IMR-90 (cell line): Measurements from ENCODE around the gene HCFC1R1. TPM values are rescaled to one million over a fixed set of nuclear protein-coding genes. Genes with fewer than 3 reads are reported as not detected.

ENCODE experiments used
- ATAC-seq: fragments of 200-7000 bp; cut with Tn5 transposase; 2 replicates; pipeline ENCODE4 v1.9.1; 2020; ENCODE audit warnings: low read depth, mild to moderate bottlenecking, moderate library complexity
- BruUV-seq: library from RNA; stranded (reverse); fragments of 400-500 nt; replicated peaks from 2 replicates; lab custom pipeline; 2021; lab: Mats Ljungman, UMichigan
- CTCF ChIA-PET: fragments of 300-600 bp; formaldehyde crosslinking; extraction: SDS; loops from one replicate; lab custom pipeline; 2021; ENCODE audit warnings: antibody characterized with exemption; lab: Yijun Ruan, JAX
- POLR2A ChIA-PET: fragments of 300-600 bp; sonication (Branson Sonifier 250); formaldehyde crosslinking; loops from one replicate; lab custom pipeline; 2022; ENCODE audit warnings: antibody characterized with exemption; ENCODE audit not compliant: unreplicated experiment; lab: Charles Lee
- DNase-seq: peaks from one replicate; pipeline ENCODE4 v3.0.0; 2013
- H2AFZ ChIP-seq: replicated peaks from 2 replicates; pipeline ENCODE3; 2013; ENCODE audit warnings: low read length, mild to moderate bottlenecking; ENCODE audit not compliant: poor library complexity
- H2AK5ac ChIP-seq: 2 replicates; pipeline ENCODE4 v1.6.1; 2013; ENCODE audit warnings: low read depth, low read length, inconsistent platforms
- H2AK9ac ChIP-seq: replicated peaks from 2 replicates; pipeline ENCODE3; 2013; ENCODE audit warnings: mild to moderate bottlenecking, low read depth, low read length, moderate library complexity; ENCODE audit not compliant: poor library complexity
- H2BK120ac ChIP-seq: 2 replicates; pipeline ENCODE4 v1.6.1; 2013; ENCODE audit warnings: low read depth, low read length, inconsistent platforms
- H2BK15ac ChIP-seq: 3 replicates; pipeline ENCODE4 v1.6.1; 2013; ENCODE audit warnings: low read depth, low read length, inconsistent platforms
- H2BK20ac ChIP-seq: 2 replicates; pipeline ENCODE4 v1.6.1; 2013; ENCODE audit warnings: low read depth, mild to moderate bottlenecking, inconsistent platforms, low read length, moderate library complexity
- H2BK5ac ChIP-seq: 2 replicates; pipeline ENCODE4 v1.6.1; 2013; ENCODE audit warnings: mild to moderate bottlenecking, low read depth, low read length, inconsistent platforms; ENCODE audit not compliant: poor library complexity, severe bottlenecking
- H3K14ac ChIP-seq: replicated peaks from 2 replicates; pipeline ENCODE4 v1.6.1; 2013; ENCODE audit warnings: low read depth, low read length, inconsistent platforms
- H3K18ac ChIP-seq: 2 replicates; pipeline ENCODE4 v1.6.1; 2013; ENCODE audit warnings: low read depth, low read length, control low read depth
- H3K23ac ChIP-seq: 2 replicates; pipeline ENCODE4 v1.6.1; 2013; ENCODE audit warnings: low read depth, low read length, inconsistent platforms
- H3K27ac ChIP-seq: 2 replicates; pipeline ENCODE4 v1.5.1; 2013; ENCODE audit warnings: mild to moderate bottlenecking, control low read depth, low read length; ENCODE audit not compliant: insufficient read depth
- H3K27me3 ChIP-seq: 2 replicates; pipeline ENCODE4 v1.6.1; 2013; ENCODE audit warnings: low read length; ENCODE audit not compliant: control insufficient read depth, insufficient read depth
- H3K36me3 ChIP-seq: 2 replicates; pipeline ENCODE4 v1.6.1; 2013; ENCODE audit warnings: low read length, mixed read lengths; ENCODE audit not compliant: control insufficient read depth, insufficient read depth
- H3K4ac ChIP-seq: 2 replicates; pipeline ENCODE4 v1.6.1; 2013; ENCODE audit warnings: low read depth, low read length, inconsistent platforms
- H3K4me1 ChIP-seq: 2 replicates; pipeline ENCODE4 v1.6.1; 2013; ENCODE audit warnings: low read length, mixed read lengths; ENCODE audit not compliant: control insufficient read depth, insufficient read depth
- H3K4me2 ChIP-seq: 2 replicates; pipeline ENCODE4 v1.6.1; 2013; ENCODE audit warnings: low read depth, mild to moderate bottlenecking, control low read depth, low read length, moderate library complexity
- H3K4me3 ChIP-seq: 2 replicates; pipeline ENCODE4 v1.5.1; 2013; ENCODE audit warnings: low read depth, mild to moderate bottlenecking, control low read depth, low read length, moderate library complexity; ENCODE audit not compliant: insufficient read depth
- H3K56ac ChIP-seq: 2 replicates; pipeline ENCODE4 v1.6.1; 2013; ENCODE audit warnings: low read length, inconsistent platforms; ENCODE audit not compliant: insufficient read depth; ENCODE audit errors: extremely low read depth
- H3K79me1 ChIP-seq, 2 experiments: 2 replicates each; pipeline ENCODE4 v1.6.1; 2013; ENCODE audit warnings: low read length in 2 of 2, inconsistent platforms in 1 of 2, low read depth in 1 of 2
- H3K9ac ChIP-seq: 2 replicates; pipeline ENCODE4 v1.6.1; 2013; ENCODE audit warnings: low read depth, low read length, control low read depth
- H3K9me1 ChIP-seq: 2 replicates; pipeline ENCODE4 v1.6.1; 2013; ENCODE audit warnings: low read length, inconsistent platforms; ENCODE audit not compliant: insufficient read depth
- H3K9me3 ChIP-seq: 2 replicates; pipeline ENCODE4 v1.6.1; 2013; ENCODE audit warnings: low read length; ENCODE audit not compliant: control insufficient read depth, insufficient read depth
- H4K20me1 ChIP-seq: 2 replicates; pipeline ENCODE4 v1.6.1; 2013; ENCODE audit warnings: low read length, inconsistent platforms; ENCODE audit not compliant: insufficient read depth
- H4K5ac ChIP-seq: 2 replicates; pipeline ENCODE4 v1.6.1; 2013; ENCODE audit warnings: mild to moderate bottlenecking, low read depth, low read length, control low read depth
- H4K8ac ChIP-seq, 2 experiments: 2 replicates each; pipeline ENCODE4 v1.6.1; 2013; ENCODE audit warnings: low read depth in 2 of 2, low read length in 2 of 2, control low read depth in 1 of 2, inconsistent platforms in 1 of 2
- H4K91ac ChIP-seq: 2 replicates; pipeline ENCODE4 v1.6.1; 2013; ENCODE audit warnings: low read depth, low read length, inconsistent platforms; ENCODE audit not compliant: insufficient read depth
- CTCF ChIP-seq: conservative IDR thresholded peaks from 2 replicates; pipeline ENCODE4 v1.5.1; 2012; ENCODE audit warnings: mild to moderate bottlenecking, low read depth, low read length, improper control_type of control experiment
- WGBS, 2 experiments: methylation state at CpG; one replicate each; pipeline versions ENCODE4 v1.1.5 to v1.1.7; 2013; ENCODE audit warnings: missing lambda C conversion rate in 2 of 2; ENCODE audit not compliant: insufficient read length in 1 of 2; ENCODE audit errors: extremely low coverage in 2 of 2; 5-methylcytosine and 5-hydroxymethylcytosine counted together
- dilution Hi-C: fragments of 300-500 bp; cut with HindIII; formaldehyde crosslinking; loops from one replicate; pipeline ENCODE4 v1.14.3; 2018; ENCODE audit warnings: low sequenced_read_pairs; ENCODE audit not compliant: unreplicated experiment
- in situ Hi-C: fragments of 300-500 bp; cut with MboI; formaldehyde crosslinking; loops from 3 replicates; pipeline ENCODE4 v1.14.3; 2019; ENCODE audit warnings: low sequenced_read_pairs, inconsistent platforms, mixed read lengths
- intact Hi-C: fragments of 100-400 bp; cut with micrococcal nuclease; formaldehyde crosslinking; loops from 2 replicates; pipeline ENCODE4 v1.10.0; 2022
- polyA plus RNA-seq, 3 experiments: library from polyadenylated mRNA; depleted of rRNA; stranded (reverse); fragments of >200 nt; gene quantifications; 2 replicates each; pipeline ENCODE4 v1.2.3, GENCODE V29; 2012; ENCODE audit warnings: low replicate concordance in 1 of 3
- total RNA-seq: library from RNA; depleted of rRNA; stranded (reverse); fragments of >200 nt; gene quantifications from 2 replicates; pipeline ENCODE4 v1.2.3, GENCODE V29; 2012

HCFC1R1 gene
- total and polyA plus RNA-seq, 2 of the 4 experiments (the other 2 are of a cell fraction), result 7.2 to 57.9 TPM

- no peaks in the 10 kb centered on the region for H4K20me1 ChIP-seq
- peaks cover 25% of the 10 kb centered on the region for H3K27me3 ChIP-seq
- peaks cover 2% of the 10 kb centered on the region; the same call in 1 of the 2 replicates for H3K4me1 ChIP-seq
- ATAC-seq, result no peak
- H3K9me1 ChIP-seq, result no peaks in the 10 kb centered on the region
- in situ Hi-C loops (no loop called here), dilution Hi-C loops (no loop called here), intact Hi-C loops (no loop called here)
- no peak overlapping the region for H3K4me2 ChIP-seq
- H3K18ac ChIP-seq, result no peak overlapping the region
- H2BK15ac ChIP-seq, result no peak overlapping the region
- CTCF ChIA-PET, result no interaction called here
- no peak overlapping the region for H3K56ac ChIP-seq
- no peaks in the 10 kb centered on the region for H3K9me3 ChIP-seq
- WGBS, 2 experiments, result 28% methylated on average over 3 of the region's 8 CpGs; no CpG with 5 or more reads in 1 of the 2 experiments
- no TSS peak for BruUV-seq
- POLR2A ChIA-PET, result no interaction called here
- H2BK5ac ChIP-seq, result no peak overlapping the region
- no peak overlapping the region for H2AK9ac ChIP-seq
- no peaks in the 10 kb centered on the region for H3K79me1 ChIP-seq
- TF ChIP-seq CTCF, result no peak
- no peak overlapping the region for H4K91ac ChIP-seq
- no peak overlapping the region for H3K27ac ChIP-seq
- H2AK5ac ChIP-seq, result no peak overlapping the region
- no peak overlapping the region for H2AFZ ChIP-seq
- no peak overlapping the region for H2BK120ac ChIP-seq
- no peak overlapping the region for H4K8ac ChIP-seq
- no peak overlapping the region for H3K23ac ChIP-seq
- H3K9ac ChIP-seq, result no peak overlapping the region
- H4K5ac ChIP-seq, result no peak overlapping the region
- H3K4me3 ChIP-seq, result no peak overlapping the region
- DNase-seq, result no peak
- no peak overlapping the region for H3K14ac ChIP-seq
- no peak overlapping the region for H2BK20ac ChIP-seq
- no peak overlapping the region for H3K4ac ChIP-seq
- H3K36me3 ChIP-seq, result no peaks in the 10 kb centered on the region
Observed at GRCh38 chr16:2988590-2989099, 35.1 kb downstream of the HCFC1R1 start.
